ENCODE data around the gene RABEPK. TPM values are rescaled to one million over a fixed set of nuclear protein-coding genes. Genes with fewer than 3 reads are reported as not detected.
A peak's percentile ranks its signal among the peaks of the same experiment; 100 is the strongest.
"Not testable (repeated sequence)": the region's sequence is repeated elsewhere in the genome, so short reads cannot be mapped to it uniquely, and the experiment has no call there.

The RABEPK gene
- total RNA-seq, 1 donor from 2014 or later = 10.0 TPM

DNA sequence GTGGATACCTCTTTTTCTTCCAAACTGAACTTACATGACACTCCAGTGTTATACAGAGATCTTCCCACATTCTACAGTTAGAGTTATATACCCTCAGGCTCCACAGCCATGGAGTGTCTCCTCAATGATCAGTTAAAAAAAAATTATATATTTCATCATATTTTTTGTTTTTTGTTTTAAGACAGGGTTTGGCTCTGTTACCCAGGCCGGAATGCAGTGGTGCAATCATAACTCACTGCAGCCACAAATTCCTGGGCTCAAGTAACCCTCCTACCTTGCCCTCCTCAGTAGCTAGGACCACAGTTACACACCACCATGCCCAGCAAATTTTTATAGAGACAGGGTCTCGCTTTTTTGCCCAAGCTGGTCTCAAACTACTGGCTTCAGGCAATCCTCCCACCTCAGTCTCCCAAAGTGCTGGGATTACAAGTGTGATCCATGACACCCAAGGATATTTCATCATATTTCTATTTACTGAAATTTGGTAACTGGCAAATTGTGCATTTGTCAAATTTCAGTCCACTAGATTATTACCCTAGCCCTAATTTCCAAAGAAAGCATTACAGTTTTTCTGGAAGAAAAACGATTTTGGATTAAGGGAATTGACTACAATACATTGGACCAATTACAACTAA is 38.9 kb upstream of the RABEPK start:
- no peak overlapping the region for H3K4me3 ChIP-seq
- peaks cover 11% of the 10 kb centered on the region for H3K36me3 ChIP-seq
- H3K27me3 ChIP-seq = no peaks in the 10 kb centered on the region
- ATAC-seq = peak; percentile 63
- intact Hi-C loops (cut with DNase I) = no loop called here
- DNase-seq = no peak
- peak overlapping the region; percentile 38 for H3K27ac ChIP-seq
- no peak for TF ChIP-seq CTCF (IDR thresholded peaks at IDR 0.05)
- H3K4me1 ChIP-seq = peaks cover 19% of the 10 kb centered on the region
- no peaks in the 10 kb centered on the region for H3K9me3 ChIP-seq

GRCh38 chr9:125162891-125163290 is 37.5 kb upstream of the RABEPK start:
- H3K27ac ChIP-seq; H3K36me3 ChIP-seq; H3K9me3 ChIP-seq; ATAC-seq; H3K27me3 ChIP-seq; intact Hi-C loops (cut with DNase I); H3K4me3 ChIP-seq; DNase-seq: not testable (repeated sequence)
- peaks cover 19% of the 10 kb centered on the region for H3K4me1 ChIP-seq

- ATAC-seq (no peak), DNase-seq (no peak)
- no peaks in the 10 kb centered on the region for H3K27me3 ChIP-seq
- TF ChIP-seq CTCF (IDR thresholded peaks at IDR 0.05) = no peak
- H3K36me3 ChIP-seq = peaks cover 28% of the 10 kb centered on the region
- no peak overlapping the region for H3K27ac ChIP-seq
- H3K9me3 ChIP-seq = no peaks in the 10 kb centered on the region
- intact Hi-C loops (cut with DNase I) = no loop called here
- no peak overlapping the region for H3K4me3 ChIP-seq
- H3K4me1 ChIP-seq = peaks cover 5% of the 10 kb centered on the region
Measured at GRCh38 chr9:125166762-125167161, 33.6 kb upstream of the RABEPK start.

GRCh38 chr9:125169895-125170294 is 30.4 kb upstream of the RABEPK start:
- H3K27ac ChIP-seq = no peak overlapping the region
- H3K9me3 ChIP-seq = no peaks in the 10 kb centered on the region
- H3K36me3 ChIP-seq = peaks cover 33% of the 10 kb centered on the region
- TF ChIP-seq CTCF (IDR thresholded peaks at IDR 0.05) = no peak
- no peaks in the 10 kb centered on the region for H3K27me3 ChIP-seq
- ATAC-seq (no peak), DNase-seq (no peak)
- peaks cover 19% of the 10 kb centered on the region for H3K4me1 ChIP-seq
- intact Hi-C loops (cut with DNase I) = no loop called here
- no peak overlapping the region for H3K4me3 ChIP-seq

- TF ChIP-seq CTCF (IDR thresholded peaks at IDR 0.05) = no peak
- peak; percentile 20 for ATAC-seq
- DNase-seq = no peak
- Histone ChIP-seq H3K27ac (no peak overlapping the region), H3K4me1 (peaks cover 19% of the 10 kb centered on the region), H3K9me3 (no peaks in the 10 kb centered on the region), H3K36me3 (peaks cover 36% of the 10 kb centered on the region), H3K27me3 (no peaks in the 10 kb centered on the region), H3K4me3 (no peak overlapping the region)
- intact Hi-C loops (cut with DNase I) = no loop called here
Measured at GRCh38 chr9:125172031-125172755, 28.1 kb upstream of the RABEPK start.

DNA sequence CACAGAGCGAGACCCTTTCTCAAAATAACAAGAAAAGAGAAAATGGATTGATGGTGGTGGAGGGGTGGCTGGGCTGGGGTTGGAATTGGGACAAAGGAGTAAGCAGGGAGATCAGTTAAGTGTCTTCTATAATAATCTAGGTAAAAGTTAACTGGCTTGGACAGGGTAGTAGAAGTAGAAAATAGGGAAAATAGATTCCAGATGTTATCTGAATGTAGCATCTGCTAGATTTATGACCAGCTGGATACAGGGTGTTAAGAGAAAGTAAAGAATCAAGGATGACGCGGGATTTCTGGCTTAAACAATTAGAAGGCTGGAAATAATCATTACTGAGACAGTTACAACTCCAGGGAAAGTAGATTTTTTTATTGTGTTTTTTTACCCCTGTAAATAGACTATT is 23.7 kb upstream of the RABEPK start:
- no peak for TF ChIP-seq CTCF (IDR thresholded peaks at IDR 0.05)
- intact Hi-C loops (cut with DNase I) = no loop called here
- Histone ChIP-seq H3K4me1 (peaks cover 19% of the 10 kb centered on the region), H3K36me3 (peaks cover 8% of the 10 kb centered on the region), H3K27ac (no peak overlapping the region), H3K27me3 (no peaks in the 10 kb centered on the region), H3K4me3 (no peak overlapping the region), H3K9me3 (no peaks in the 10 kb centered on the region)
- DNase-seq (no peak), ATAC-seq (no peak)
